Measurements from ENCODE around the gene CYP4F2.
"Not testable (repeated sequence)": the region's sequence is repeated elsewhere in the genome, so short reads cannot be mapped to it uniquely, and the experiment has no call there.

CYP4F2 gene

DNA sequence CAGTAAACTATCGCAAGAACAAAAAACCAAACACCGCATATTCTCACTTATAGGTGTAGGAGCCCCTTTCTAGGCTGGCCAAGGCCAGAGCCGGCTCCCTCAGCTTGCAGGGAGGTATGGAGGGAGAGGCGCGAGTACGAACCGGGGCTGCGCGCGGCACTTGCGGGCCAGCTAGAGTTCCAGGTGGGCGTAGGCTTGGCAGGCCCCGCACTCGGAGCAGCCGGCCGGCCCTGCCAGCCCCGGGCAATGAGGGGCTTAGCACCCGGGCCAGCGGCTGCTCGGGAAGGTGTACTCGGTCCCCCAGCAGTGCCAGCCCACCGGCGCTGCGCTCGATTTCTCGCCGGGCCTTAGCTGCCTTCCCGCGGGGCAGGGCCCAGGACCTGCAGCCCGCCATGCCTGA lies 1.7 kb upstream of the CYP4F2 start:
- DNase-seq = not testable (repeated sequence)

DNA sequence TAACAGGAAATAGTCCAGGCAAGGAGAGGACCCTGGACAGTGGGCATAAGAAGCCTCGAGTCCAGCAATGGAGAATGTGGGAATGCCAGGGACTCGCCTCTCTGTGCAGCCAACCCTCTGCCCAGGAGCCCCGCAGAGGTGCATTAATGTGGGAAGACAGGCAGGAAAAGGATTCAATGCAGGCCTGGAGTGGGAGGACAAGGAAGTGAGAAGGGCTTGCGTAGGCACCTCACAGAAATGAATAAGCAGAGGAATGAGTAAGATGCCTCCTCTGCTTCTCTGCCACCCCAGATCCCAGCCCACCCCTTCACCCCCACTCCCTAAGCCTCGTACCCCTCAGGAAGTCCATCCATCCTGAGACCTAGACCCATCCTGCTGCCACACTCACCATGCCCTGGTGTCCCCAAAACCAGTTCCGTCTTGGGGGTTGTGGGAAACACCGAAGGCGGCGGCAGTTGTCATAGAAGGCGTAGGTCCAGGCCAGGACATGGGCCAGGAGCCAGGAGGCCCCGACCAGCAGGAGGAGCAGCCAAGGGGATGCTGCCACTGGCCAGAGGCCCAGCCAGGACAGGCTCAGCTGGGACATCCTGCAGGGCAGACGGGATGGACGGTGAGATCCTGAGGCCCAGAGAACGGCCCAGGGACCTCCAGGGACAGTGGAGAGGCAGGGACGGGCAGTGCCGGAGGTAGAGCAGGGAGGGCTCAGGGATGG lies 692 bp downstream of the CYP4F2 start:
- DNase-seq = no peak

DNA sequence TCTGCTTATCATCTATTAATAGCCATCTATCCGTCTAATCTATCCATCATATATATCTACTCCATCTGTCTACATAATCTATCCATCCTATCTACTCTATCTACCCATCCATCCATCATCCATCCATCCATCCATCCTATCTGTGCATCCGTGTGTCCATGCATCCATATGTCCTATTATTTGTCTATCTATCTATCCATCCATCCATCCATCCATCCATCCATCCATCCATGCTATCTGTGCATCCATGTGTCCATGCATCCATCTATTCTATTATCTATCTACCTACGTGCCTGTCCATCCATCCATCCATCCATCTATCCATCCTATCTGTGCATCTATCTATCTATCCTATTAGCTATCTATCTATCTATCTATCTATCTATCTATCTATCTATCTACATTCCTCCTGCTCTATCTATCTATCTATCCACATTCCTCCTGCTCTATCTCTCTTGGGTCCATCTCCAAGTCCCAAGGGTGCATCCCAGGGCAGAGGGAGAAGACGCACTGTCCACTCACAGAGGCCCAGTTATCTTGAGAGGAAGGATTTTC lies 1.9 kb downstream of the CYP4F2 start:
- DNase-seq = no peak

DNA sequence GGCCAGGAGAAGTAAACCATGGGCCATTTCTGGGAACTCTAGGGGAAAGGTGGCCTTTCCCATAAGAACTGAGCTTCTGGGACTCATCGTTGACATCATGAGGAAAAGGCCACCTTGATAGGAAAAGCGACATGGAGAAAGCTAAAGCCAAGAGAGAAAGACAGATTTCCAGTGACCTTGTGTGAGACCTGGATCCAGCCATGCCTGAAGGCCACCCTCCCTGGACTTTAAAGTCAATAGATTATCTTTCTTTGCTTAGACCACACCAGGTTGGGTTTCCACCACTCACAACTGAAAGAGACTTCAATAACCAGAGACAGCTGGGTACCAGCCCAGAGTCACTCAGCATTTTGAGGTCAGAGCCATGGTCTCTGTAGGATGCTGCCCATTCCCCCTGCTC lies 3.5 kb downstream of the CYP4F2 start:
- no peak for DNase-seq

DNA sequence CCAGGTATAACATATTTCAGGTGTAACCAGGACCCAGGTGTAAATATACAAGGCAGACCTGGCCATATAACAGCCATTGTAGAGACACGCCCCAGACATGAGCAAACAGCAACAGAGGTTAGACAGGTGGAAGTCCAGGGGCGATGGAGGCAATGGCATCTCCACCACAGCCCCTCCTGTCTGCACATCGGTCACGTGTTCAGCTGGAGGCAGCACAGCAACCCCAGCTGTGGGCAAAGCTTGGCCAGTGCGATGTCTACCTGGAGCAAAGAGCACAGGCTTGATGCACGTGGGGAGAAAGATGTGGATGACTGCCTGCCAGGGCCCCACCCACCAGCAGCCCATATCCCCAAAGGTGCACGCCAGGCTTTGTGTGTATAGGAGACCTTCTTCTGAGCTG lies 4.4 kb downstream of the CYP4F2 start:
- DNase-seq = no peak

DNA sequence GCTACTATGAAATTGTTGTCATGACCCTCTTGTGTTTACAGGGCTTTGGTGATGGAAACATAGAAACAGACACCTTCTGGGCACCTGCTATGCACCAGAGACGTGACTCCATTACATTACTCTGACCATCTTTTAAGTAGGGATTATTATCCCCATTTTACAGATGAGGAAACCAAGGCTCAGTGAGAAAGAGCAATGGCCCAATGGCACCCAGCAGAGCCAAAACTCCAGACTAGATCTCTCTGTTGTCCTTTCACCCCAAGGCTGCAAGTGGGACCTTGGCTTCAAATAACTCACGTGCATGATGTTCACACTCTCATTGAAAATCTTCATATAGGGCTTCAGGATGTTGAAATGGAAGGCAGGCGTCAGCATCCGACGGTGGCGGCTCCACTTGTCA lies 5.9 kb downstream of the CYP4F2 start:
- no peak for DNase-seq

DNA sequence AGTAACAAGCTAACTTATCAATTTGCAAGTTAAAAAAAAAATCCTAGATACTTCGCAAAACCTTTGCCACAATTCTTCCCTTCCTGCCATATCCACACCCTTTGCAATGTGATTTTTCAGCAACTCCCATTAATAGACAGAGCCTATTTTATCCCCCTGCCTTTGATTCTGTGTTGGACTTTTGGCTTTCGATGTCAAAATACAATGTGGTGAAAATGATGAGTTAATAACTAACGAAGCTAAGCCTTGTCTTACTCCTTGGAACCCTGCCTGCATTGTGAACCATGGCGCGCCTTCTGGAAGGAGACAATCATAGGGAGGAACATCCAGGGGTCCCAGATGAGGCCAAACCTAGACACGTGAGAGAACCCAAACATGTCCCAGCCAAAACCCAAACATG lies 6.4 kb downstream of the CYP4F2 start:
- DNase-seq = no peak

DNA sequence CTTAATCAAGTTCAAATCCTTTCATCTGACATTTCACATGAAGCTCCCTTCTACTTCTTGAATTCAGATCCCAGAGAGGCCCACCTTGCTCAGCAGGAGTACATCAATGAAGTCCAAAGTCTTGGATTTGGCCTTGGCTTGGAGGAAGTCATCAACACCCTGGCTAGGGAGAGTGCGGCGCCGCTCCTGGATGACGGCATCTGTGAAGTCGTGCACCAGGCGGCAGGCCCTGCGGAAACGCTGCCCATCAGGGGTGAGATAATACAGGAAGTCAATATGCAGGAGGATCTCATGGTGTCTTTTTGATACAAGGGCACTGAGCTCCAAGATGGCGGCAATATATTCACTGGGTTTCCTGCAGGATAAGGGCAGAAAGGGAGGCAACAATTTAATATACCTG lies 8.5 kb downstream of the CYP4F2 start:
- DNase-seq = not testable (repeated sequence)

DNA sequence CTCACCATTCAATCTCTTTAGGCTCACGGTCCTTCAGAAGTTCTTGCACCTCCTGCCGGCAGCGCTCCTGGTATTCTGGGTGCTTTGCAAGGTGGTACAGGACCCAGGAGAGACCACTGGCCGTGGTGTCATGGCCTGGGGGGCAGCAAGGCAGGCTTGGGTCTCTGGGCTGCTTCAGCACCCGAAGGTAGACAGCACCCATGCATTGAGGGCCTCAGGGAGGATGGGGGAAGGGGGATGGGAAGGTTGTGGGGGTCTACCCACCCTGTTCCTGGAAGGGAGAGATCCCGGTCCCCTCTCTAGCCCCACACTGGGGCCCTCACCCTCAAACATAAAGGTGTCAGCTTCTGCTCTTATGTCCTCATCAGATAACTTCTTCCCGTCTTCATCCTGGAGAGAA lies 12.0 kb downstream of the CYP4F2 start:
- no peak for DNase-seq

DNA sequence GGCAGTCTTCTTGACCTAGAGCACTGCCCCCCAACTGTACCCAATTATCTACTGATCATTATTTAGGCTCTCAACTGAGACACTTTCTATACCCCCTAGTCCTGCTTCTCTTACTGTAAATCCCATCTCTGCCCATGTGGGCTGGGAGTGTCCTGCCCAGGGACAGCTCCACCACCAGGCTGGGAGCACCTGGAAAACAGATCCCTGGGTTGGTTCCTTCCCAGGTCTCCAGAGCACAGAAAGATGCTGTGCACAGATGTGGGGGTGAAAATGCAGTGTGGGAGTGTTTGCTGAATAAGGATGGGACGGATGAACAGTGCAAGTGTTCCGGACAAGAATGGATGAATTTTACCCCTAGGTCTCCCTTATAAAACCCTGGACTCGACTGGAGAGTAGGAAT lies 12.7 kb downstream of the CYP4F2 start:
- no peak for DNase-seq

DNA sequence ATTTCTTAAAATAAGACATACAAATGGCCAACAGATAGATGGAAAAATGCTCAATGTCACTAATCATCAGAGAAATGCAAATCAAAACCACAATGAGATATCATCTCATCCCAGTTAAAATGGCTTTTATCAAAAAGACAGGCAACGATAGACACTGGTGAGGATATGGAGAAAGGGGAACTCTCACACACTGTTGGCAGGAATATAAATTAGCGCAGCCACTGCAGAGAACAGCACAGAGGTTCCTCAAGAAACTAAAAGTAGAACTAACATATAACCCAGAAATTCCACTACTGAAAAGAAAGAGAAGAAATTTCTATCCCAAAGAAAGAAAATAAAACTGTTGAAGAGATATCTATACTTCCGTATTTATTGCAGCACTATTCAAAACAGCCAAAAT lies 14.5 kb downstream of the CYP4F2 start:
- not testable (repeated sequence) for DNase-seq

DNA sequence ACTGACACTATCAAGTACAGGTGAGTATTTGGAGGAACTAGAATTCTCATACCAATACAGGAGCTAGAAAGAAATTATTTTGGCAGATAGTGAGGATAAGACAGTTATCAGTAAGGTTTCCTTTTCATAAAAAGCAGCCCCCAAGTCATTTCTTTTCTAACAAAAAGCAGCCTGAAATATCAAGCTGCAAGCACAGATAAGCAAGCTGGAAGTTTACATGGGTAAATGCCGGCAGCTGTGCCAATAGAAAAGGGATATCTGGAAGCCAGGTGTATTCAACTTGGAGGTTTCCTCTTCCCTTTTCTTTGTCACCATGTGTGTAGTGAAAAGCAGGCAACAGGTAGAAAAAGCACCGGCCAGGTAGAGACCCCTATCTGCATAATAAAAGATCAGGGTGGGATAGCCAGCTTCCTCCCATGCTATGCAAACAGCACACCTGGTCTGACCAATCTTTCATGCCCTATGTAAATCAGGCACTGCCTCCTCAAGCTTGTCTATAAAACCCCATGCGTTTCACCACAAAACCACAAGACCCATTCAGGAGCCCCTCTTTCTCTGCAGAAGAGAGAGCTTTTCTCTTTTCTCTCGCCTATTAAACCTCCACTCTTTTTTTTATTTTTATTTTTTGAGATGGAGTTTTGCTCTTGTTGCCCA lies 22.9 kb downstream of the CYP4F2 start:
- DNase-seq = no peak

DNA sequence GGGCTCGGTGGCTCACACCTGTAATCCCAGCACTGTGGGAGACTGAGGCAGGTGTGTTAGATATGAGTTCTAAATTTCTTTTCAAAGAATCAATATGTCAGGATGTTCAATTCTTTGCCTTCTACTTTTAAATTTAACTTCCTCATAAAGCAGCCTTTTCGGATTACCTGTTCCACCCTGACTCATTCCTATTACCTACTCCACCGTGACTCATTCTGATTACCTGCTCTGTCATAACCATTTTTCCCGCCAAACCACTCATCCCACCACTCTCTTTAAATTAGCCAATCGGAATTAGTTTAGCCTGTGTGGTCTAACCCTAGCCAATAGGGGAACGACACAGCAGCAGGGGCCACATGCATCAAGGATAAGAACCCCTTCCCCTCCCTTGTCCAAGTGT lies 24.1 kb downstream of the CYP4F2 start:
- DNase-seq = not testable (repeated sequence)

DNA sequence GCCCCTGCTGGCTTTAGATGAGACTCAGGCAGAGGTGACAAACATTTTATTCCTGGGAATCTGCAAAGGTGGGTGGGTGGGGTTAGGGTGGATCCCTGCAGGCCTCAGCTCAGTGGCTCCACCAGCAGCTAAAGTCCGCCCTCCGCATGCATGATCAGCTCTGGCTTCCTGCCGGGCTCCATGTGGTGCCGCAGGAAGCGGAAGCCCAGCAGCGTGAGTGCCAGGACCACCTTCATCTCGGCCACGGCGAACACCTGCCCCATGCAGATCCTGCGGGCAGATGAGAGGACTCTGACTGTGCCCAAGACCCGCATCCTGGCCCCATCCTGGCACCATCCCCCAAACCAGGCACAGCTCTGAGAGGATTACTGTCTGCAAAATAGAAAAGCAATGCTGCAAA lies 26.3 kb downstream of the CYP4F2 start:
- DNase-seq = no peak

DNA sequence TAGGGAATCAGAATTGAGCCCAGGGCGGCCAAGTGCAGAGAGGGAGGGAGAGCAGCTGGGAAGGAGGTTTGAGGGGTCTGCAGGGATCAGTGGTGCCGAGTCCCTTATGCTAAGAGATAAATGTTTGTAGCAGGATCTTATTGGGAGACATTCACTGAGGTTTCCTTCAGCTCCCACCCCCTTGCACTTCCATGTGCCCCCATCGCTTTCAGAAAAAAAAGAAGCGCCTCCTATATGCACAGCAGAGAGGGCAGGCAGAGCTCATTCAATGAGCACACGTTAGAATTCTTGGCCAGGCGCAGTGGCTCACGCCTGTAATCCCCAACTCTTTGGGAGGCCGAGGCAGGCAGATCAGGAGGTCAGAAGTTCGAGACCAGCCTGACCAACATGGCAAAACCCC lies 28.0 kb downstream of the CYP4F2 start:
- no peak for DNase-seq

DNA sequence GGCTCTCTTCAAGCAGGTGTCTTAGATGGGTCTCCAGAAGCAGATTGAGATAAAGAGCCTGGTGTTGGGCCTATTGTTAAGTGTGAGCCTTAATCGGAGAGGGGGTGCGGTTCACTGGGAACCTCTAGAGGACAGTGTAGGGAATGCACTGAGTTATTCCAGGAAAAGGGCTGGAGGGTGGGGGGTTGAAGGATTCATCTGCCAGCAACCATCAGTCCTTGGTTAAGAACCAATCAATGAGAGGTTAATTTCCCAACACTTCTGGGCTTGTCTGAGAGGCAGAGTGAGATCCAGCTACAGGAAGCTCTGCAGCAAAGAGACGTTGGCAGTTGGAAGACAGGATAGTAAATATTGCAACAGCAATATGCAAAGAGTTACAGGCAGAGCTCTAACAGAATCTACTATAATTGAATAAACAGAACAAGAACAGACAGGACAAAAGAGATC lies 28.7 kb downstream of the CYP4F2 start:
- peak; percentile 47 for DNase-seq

DNA sequence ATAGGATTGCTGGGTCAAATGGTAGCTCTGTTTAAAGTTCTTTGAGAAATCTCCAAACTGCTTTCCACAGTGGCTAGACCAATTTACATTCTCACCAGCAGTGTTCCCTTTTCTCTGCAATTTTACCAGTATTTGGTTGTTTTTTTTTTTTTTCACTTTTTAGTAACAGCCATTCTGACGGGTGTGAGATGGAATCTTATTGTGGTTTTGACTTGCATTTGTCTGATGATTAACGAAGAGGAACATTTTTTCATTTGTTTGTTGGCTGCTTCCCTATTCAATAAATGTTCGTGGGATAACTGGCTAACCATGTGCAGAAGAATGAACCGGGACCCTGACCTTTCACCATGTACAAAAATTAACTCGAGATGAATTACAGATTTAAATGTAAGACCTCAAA lies 31.2 kb downstream of the CYP4F2 start:
- no peak for DNase-seq

DNA sequence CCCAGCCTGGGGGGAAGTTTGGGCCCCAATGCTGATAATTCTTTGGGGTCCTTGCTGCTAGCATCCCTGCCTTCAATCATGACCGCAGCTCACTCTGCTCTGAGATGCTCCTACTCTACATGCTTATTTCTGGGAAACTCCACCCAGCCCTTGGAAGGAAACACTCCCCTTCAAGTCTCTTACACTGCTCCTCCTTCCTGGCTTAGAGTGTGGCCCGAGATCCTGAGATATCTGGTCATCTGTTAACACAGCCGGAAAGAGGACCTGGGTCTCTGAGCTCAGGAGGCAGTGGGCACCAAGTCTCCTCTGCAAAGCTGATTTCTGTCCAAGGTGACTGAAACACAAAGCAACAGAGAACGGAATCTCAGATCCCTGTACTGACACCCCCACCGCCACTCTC lies 33.0 kb downstream of the CYP4F2 start:
- DNase-seq = no peak

DNA sequence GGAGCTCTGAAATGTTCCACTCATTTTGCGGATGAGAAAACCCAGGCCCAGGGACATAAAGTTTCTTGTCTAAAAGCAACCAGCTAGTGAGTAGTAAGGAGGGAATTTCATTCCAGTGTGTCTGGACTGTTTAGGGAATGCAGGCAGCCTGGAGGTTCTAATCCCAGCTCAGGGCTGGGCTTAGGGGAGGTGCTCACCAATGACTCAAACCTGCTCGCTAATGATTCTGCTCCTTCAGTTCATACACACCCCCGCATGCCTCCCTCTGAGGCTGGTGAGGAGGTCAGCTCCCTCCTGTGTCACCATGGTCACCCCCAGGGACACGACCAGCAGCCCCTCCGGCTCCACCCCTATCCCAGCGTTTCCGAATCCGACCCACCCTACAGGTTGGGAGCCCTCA lies 34.6 kb downstream of the CYP4F2 start:
- no peak for DNase-seq

DNA sequence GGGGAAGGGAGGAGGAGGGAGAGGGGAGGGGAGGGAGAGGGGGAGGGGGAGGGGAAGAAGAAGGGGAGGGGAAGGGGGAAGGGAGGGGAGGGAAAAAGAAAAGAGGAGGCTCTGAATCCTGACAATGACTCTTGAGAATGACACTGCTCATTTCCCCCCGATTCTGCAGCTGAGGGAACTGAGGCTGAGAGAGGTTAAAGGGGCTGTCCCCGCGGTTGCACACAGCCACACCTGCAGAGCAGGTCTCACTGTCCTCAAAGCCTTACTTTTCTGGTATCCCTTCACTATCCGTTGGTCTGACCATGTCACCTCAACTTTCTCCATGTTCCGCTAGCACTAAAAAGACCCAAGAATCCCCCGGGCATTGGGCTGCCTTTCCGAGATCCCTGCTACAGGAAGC lies 35.4 kb downstream of the CYP4F2 start:
- DNase-seq = no peak

DNA sequence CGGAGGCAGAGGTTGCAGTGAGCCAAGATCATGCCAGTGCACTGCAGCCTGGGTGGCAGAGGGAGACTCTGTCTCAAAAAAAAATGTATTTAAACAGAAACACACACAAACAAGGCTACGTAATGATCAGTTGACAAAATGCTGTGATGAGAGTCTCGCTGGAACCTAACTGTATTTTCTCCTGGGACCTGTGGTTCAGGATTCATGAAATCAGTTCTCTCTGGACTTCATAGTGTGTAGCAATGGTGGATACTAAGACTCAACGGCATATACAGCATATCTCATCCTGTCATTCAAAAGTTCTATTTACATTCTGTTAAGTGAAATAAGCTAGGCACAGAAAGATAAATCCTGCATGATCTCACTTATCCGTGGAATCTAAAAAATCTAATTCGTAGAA lies 37.4 kb downstream of the CYP4F2 start:
- no peak for DNase-seq

DNA sequence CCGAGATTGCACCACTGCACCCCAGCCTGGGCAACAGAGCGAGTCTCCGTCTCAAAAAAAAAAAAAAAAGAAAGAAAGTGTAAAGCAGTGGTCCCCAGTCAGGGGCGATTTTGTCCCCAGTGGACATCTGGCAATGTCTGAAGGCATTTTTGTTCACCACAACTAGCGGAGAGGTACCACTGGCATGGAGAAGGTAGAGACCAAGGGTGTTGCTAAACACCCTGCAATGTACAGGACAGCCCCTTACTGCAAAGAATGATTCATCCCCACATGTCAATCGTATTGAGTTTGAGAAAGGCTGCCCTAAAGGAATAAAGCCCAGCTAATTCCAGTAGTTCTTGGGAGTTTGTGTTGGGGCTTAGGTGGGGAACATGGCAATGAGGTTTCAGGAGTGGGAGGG lies 38.7 kb downstream of the CYP4F2 start:
- no peak for DNase-seq

DNA sequence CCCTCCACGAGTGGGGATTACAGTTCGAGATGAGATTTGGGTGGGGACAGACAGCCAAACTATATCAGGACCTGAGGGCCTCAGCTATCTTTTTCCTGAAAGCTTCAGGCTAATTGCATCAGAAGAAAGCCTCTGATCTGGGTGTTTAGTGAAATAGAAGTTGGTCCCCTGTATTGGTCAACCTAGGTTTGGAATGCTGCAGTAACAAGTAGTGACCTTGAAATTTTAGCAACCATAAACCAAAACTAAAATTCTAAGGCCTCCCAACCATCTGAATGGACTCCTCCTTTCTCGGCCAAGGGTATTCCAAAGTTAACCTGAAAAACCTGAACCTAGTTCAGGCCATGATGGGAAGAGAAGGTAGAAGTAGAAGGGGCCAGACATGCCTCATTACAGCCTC lies 47.5 kb downstream of the CYP4F2 start:
- DNase-seq = no peak

DNA sequence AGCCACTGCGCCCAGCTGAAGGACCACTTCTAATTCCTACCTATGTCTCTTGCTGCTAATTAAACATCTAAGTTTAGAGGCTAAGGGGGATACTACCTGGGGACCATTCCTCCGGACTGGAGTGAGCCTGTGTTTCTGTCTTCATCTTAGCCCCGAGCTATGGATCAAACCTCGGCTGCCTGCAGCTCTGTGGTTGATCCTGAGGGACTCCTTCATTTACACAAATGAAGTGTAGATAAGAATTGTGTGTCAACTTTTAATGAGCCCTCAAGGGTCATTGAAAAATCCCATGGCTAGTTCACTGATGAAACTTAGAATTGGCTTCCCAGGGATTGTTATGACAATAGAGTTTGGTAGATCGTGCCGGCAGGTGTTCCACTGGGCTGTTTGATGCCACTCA lies 51.0 kb downstream of the CYP4F2 start:
- no peak for DNase-seq

DNA sequence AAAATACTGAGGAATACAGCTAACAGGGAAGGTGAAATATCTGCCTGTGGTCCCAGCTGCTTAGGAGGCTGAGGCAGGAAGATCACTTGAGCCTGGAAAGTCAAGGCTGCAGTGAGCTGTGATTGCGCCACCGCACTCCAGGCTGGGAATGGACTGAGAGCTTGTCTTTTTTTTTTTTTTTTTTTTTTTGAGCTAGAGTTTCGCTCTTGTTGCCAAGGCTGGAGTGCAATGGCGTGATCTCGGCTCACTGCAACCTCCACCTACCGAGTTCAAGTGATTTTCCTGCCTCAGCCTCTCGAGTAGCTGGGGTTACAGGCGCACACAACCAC lies 54.0 kb downstream of the CYP4F2 start:
- DNase-seq = not testable (repeated sequence)
